ENCODE measurements around the gene CCDC60.

Gene CCDC60

GRCh38 chr12:119491814-119492213 is 157.3 kb downstream of the CCDC60 start:
- peaks cover 0 to 8% of the 10 kb centered on the region in 2 experiments for H3K27me3 ChIP-seq (ENCODE audit: control insufficient read depth in 1 of 2, insufficient read depth in 1 of 2, low read length in 2 of 2)
- H3K14ac ChIP-seq (ENCODE audit: low read length in 2 of 2): no peak overlapping the region
- H2AFZ ChIP-seq (ENCODE audit: low read depth, low read length): no peak overlapping the region
- no peaks in the 10 kb centered on the region for H3K36me3 ChIP-seq (ENCODE audit: control insufficient read depth in 1 of 2, insufficient read depth in 2 of 2, low read depth in 1 of 2, low read length in 2 of 2)
- no peak overlapping the region for H3K18ac ChIP-seq (ENCODE audit: low read depth in 1 of 2, low read length in 2 of 2)
- H3K4ac ChIP-seq (ENCODE audit: low read depth in 1 of 2, low read length in 2 of 2): no peak overlapping the region
- no peak overlapping the region for H3K9ac ChIP-seq (ENCODE audit: low read length)
- H2BK120ac ChIP-seq (ENCODE audit: low read depth, low read length): no peak overlapping the region
- H4K8ac ChIP-seq (ENCODE audit: low read length): no peak overlapping the region
- DNase-seq: no peak
- H2AK5ac ChIP-seq (ENCODE audit: low read length, severe bottlenecking): no peak overlapping the region
- H3K4me1 ChIP-seq (ENCODE audit: control insufficient read depth, insufficient read depth, low read depth, low read length): no peaks in the 10 kb centered on the region
- no peak overlapping the region for H2BK5ac ChIP-seq (ENCODE audit: low read depth, low read length, poor library complexity, severe bottlenecking)
- no peak overlapping the region for H3K4me3 ChIP-seq (ENCODE audit: insufficient read depth in 1 of 2, low read depth in 1 of 2, low read length in 2 of 2)
- H3K9me3 ChIP-seq (ENCODE audit: control insufficient read depth, low read length): no peaks in the 10 kb centered on the region
- no peaks in the 10 kb centered on the region for H3K79me1 ChIP-seq (replicated peaks; ENCODE audit: low read length, poor library complexity, severe bottlenecking)
- H2BK15ac ChIP-seq (ENCODE audit: low read depth, poor library complexity, severe bottlenecking): no peak overlapping the region
- H3K23ac ChIP-seq (ENCODE audit: low read length in 2 of 2): no peak overlapping the region
- H3K27ac ChIP-seq (ENCODE audit: low read length, poor library complexity, severe bottlenecking): no peak overlapping the region
- H3K4me2 ChIP-seq (ENCODE audit: low read length, poor library complexity, severe bottlenecking): no peak overlapping the region
- 80% methylated on average over 5 of the region's 5 CpGs for WGBS
- no peak overlapping the region for H2BK12ac ChIP-seq (ENCODE audit: low read length in 2 of 2)
- H4K91ac ChIP-seq (ENCODE audit: low read length): no peak overlapping the region

DNA sequence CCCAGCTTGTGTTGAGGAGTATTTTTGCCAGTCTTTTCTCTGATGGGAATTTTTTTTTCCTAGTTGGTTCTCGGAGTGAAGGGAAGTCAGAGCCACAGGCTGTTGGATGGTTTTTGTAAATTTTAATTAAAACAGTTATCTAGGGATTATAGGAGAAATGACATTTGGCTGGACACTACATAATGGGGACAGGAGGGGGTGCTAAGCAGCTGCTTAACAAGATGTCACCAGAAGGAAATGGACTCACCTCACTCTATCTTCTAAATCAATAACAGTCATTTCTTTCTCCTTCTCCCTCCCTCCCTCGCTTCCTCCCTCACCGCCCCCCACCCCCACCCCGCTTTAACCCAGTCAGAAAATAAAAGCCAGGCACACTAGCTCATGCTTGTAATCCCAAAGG is 165.7 kb downstream of the CCDC60 start:
- no peak overlapping the region for H2BK15ac ChIP-seq (ENCODE audit: low read depth, poor library complexity, severe bottlenecking)
- no peak overlapping the region for H3K14ac ChIP-seq (ENCODE audit: low read length in 2 of 2)
- H2AFZ ChIP-seq (ENCODE audit: low read depth, low read length): no peak overlapping the region
- H3K4me1 ChIP-seq (ENCODE audit: control insufficient read depth, insufficient read depth, low read depth, low read length): no peaks in the 10 kb centered on the region
- no peak overlapping the region for H2AK5ac ChIP-seq (ENCODE audit: low read length, severe bottlenecking)
- H3K36me3 ChIP-seq (ENCODE audit: control insufficient read depth in 1 of 2, insufficient read depth in 2 of 2, low read depth in 1 of 2, low read length in 2 of 2): no peaks in the 10 kb centered on the region
- no peak overlapping the region for H2BK5ac ChIP-seq (ENCODE audit: low read depth, low read length, poor library complexity, severe bottlenecking)
- no peak overlapping the region for H3K4me3 ChIP-seq (ENCODE audit: insufficient read depth in 1 of 2, low read depth in 1 of 2, low read length in 2 of 2)
- peaks cover 0 to 15% of the 10 kb centered on the region in 2 experiments for H3K27me3 ChIP-seq (ENCODE audit: control insufficient read depth in 1 of 2, insufficient read depth in 1 of 2, low read length in 2 of 2)
- H2BK120ac ChIP-seq (ENCODE audit: low read depth, low read length): no peak overlapping the region
- no peak overlapping the region for H3K9ac ChIP-seq (ENCODE audit: low read length)
- H3K9me3 ChIP-seq (ENCODE audit: control insufficient read depth, low read length): no peaks in the 10 kb centered on the region
- H3K4me2 ChIP-seq (ENCODE audit: low read length, poor library complexity, severe bottlenecking): no peak overlapping the region
- no peak overlapping the region for H3K27ac ChIP-seq (ENCODE audit: low read length, poor library complexity, severe bottlenecking)
- no peak overlapping the region for H3K23ac ChIP-seq (ENCODE audit: low read length in 2 of 2)
- no peak for DNase-seq
- no peak overlapping the region for H4K8ac ChIP-seq (ENCODE audit: low read length)
- H3K79me1 ChIP-seq (replicated peaks; ENCODE audit: low read length, poor library complexity, severe bottlenecking): no peaks in the 10 kb centered on the region
- no peak overlapping the region for H4K91ac ChIP-seq (ENCODE audit: low read length)
- H3K4ac ChIP-seq (ENCODE audit: low read depth in 1 of 2, low read length in 2 of 2): no peak overlapping the region
- no peak overlapping the region for H3K18ac ChIP-seq (ENCODE audit: low read depth in 1 of 2, low read length in 2 of 2)
- no peak overlapping the region for H2BK12ac ChIP-seq (ENCODE audit: low read length in 2 of 2)
- 63% methylated on average over 4 of the region's 4 CpGs for WGBS

- Histone ChIP-seq H3K9me3 (ENCODE audit: control insufficient read depth, low read length) (no peaks in the 10 kb centered on the region), H3K4ac (ENCODE audit: low read depth in 1 of 2, low read length in 2 of 2) (no peak overlapping the region), H2AK5ac (ENCODE audit: low read length, severe bottlenecking) (no peak overlapping the region), H2AFZ (ENCODE audit: low read depth, low read length) (no peak overlapping the region), H3K4me3 (ENCODE audit: insufficient read depth in 1 of 2, low read depth in 1 of 2, low read length in 2 of 2) (no peak overlapping the region), H3K36me3 (ENCODE audit: control insufficient read depth in 1 of 2, insufficient read depth in 2 of 2, low read depth in 1 of 2, low read length in 2 of 2) (no peaks in the 10 kb centered on the region), H3K9ac (ENCODE audit: low read length) (no peak overlapping the region), H3K14ac (ENCODE audit: low read length in 2 of 2) (no peak overlapping the region), H4K91ac (ENCODE audit: low read length) (no peak overlapping the region), H3K23ac (ENCODE audit: low read length in 2 of 2) (no peak overlapping the region), H3K18ac (ENCODE audit: low read depth in 1 of 2, low read length in 2 of 2) (no peak overlapping the region), H3K4me1 (ENCODE audit: control insufficient read depth, insufficient read depth, low read depth, low read length) (no peaks in the 10 kb centered on the region), H2BK120ac (ENCODE audit: low read depth, low read length) (no peak overlapping the region), H2BK12ac (ENCODE audit: low read length in 2 of 2) (no peak overlapping the region), H3K27me3 (ENCODE audit: control insufficient read depth in 1 of 2, insufficient read depth in 1 of 2, low read length in 2 of 2) (peaks cover 0 to 13% of the 10 kb centered on the region in 2 experiments), H2BK5ac (ENCODE audit: low read depth, low read length, poor library complexity, severe bottlenecking) (no peak overlapping the region), H3K27ac (ENCODE audit: low read length, poor library complexity, severe bottlenecking) (no peak overlapping the region), H2BK15ac (ENCODE audit: low read depth, poor library complexity, severe bottlenecking) (no peak overlapping the region), H3K4me2 (ENCODE audit: low read length, poor library complexity, severe bottlenecking) (no peak overlapping the region), H4K8ac (ENCODE audit: low read length) (no peak overlapping the region), H3K79me1 (replicated peaks; ENCODE audit: low read length, poor library complexity, severe bottlenecking) (no peaks in the 10 kb centered on the region)
- WGBS: 80% methylated on average over 1 of the region's 2 CpGs
- no peak for DNase-seq
Measured at GRCh38 chr12:119501052-119501451, 166.5 kb downstream of the CCDC60 start.

DNA sequence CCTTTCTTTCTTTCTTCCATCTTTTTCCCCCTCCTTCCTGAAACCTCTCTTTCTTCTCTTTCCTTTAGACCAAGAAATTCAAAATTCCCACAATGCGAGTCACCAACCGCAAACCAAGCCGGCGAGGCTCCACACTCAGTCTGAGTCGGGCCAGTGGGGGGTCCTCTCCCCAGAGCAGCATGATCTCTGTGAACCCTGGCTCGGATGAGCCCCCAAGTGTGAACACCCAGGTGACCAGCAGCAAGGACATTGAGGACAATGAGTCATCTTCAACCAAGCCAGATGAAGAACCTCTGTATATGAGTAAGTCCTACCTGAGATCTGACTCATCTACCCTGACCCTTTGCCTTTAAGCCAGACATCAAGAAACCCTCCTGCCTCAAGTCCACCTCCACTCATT is 170.5 kb downstream of the CCDC60 start:
- no peak overlapping the region for H2AFZ ChIP-seq (ENCODE audit: low read depth, low read length)
- H2AK5ac ChIP-seq (ENCODE audit: low read length, severe bottlenecking): no peak overlapping the region
- no peak overlapping the region for H2BK15ac ChIP-seq (ENCODE audit: low read depth, poor library complexity, severe bottlenecking)
- no peak overlapping the region for H3K4me3 ChIP-seq (ENCODE audit: insufficient read depth in 1 of 2, low read depth in 1 of 2, low read length in 2 of 2)
- no peak overlapping the region for H3K18ac ChIP-seq (ENCODE audit: low read depth in 1 of 2, low read length in 2 of 2)
- WGBS: 59% methylated on average over 6 of the region's 6 CpGs
- H4K91ac ChIP-seq (ENCODE audit: low read length): no peak overlapping the region
- H3K36me3 ChIP-seq (ENCODE audit: control insufficient read depth in 1 of 2, insufficient read depth in 2 of 2, low read depth in 1 of 2, low read length in 2 of 2): no peaks in the 10 kb centered on the region
- H3K79me1 ChIP-seq (replicated peaks; ENCODE audit: low read length, poor library complexity, severe bottlenecking): no peaks in the 10 kb centered on the region
- no peak overlapping the region for H2BK5ac ChIP-seq (ENCODE audit: low read depth, low read length, poor library complexity, severe bottlenecking)
- H3K27me3 ChIP-seq (ENCODE audit: control insufficient read depth in 1 of 2, insufficient read depth in 1 of 2, low read length in 2 of 2): no peaks in the 10 kb centered on the region
- H3K23ac ChIP-seq (ENCODE audit: low read length in 2 of 2): no peak overlapping the region
- H3K9me3 ChIP-seq (ENCODE audit: control insufficient read depth, low read length): no peaks in the 10 kb centered on the region
- DNase-seq: no peak
- no peak overlapping the region for H3K14ac ChIP-seq (ENCODE audit: low read length in 2 of 2)
- no peak overlapping the region for H3K27ac ChIP-seq (ENCODE audit: low read length, poor library complexity, severe bottlenecking)
- H2BK120ac ChIP-seq (ENCODE audit: low read depth, low read length): no peak overlapping the region
- no peak overlapping the region for H3K9ac ChIP-seq (ENCODE audit: low read length)
- H3K4me2 ChIP-seq (ENCODE audit: low read length, poor library complexity, severe bottlenecking): no peak overlapping the region
- no peak overlapping the region for H3K4ac ChIP-seq (ENCODE audit: low read depth in 1 of 2, low read length in 2 of 2)
- no peak overlapping the region for H4K8ac ChIP-seq (ENCODE audit: low read length)
- no peaks in the 10 kb centered on the region for H3K4me1 ChIP-seq (ENCODE audit: control insufficient read depth, insufficient read depth, low read depth, low read length)
- no peak overlapping the region for H2BK12ac ChIP-seq (ENCODE audit: low read length in 2 of 2)
